SK-N-SH (cell line): ENCODE results near the gene SNAP29. TPM values are rescaled to one million over a fixed set of nuclear protein-coding genes. Genes with fewer than 3 reads are reported as not detected.

ENCODE experiments used
- CTCF ChIA-PET: fragments of 300-600, 350-600 bp; formaldehyde crosslinking; extraction: SDS; loops from one replicate; lab custom pipeline; 2021; lab: Yijun Ruan, JAX
- POLR2A ChIA-PET: fragments of 350-600 bp; sonication (Branson Sonifier 250); formaldehyde crosslinking; extraction: SDS; loops from one replicate; lab custom pipeline; 2020; ENCODE audit warnings: antibody characterized with exemption, inconsistent platforms; lab: Yijun Ruan, JAX
- DNase-seq: peaks from one replicate; pipeline ENCODE4 v3.0.0; 2012
- H2AFZ ChIP-seq: fragments of 200-600 bp; sonication (generic); 2 replicates; pipeline ENCODE4 v1.8.1; 2016; ENCODE audit warnings: antibody characterized with exemption, mild to moderate bottlenecking, low read depth
- H3F3A ChIP-seq: fragments of 200-600 bp; sonication (generic); replicated peaks from 2 replicates; pipeline ENCODE3; 2016; ENCODE audit warnings: antibody characterized with exemption, mild to moderate bottlenecking; ENCODE audit not compliant: insufficient read depth
- H3K27ac ChIP-seq, 2 experiments: fragments of 200-500 bp in 1 of 2; fragments of 200-600 bp in 1 of 2; sonication (Bioruptor generic) in 1 of 2; sonication (generic), shearing (Covaris generic) in 1 of 2; 2 replicates each; pipeline versions ENCODE4 v1.5.1 to v1.6.1; 2014 to 2016; ENCODE audit warnings: low read depth in 2 of 2, inconsistent platforms in 1 of 2, low read length in 1 of 2, mild to moderate bottlenecking in 1 of 2, mixed read lengths in 1 of 2
- H3K27me3 ChIP-seq: fragments of 200-600 bp; sonication (generic), shearing (Covaris generic); 2 replicates; pipeline ENCODE4 v1.6.1; 2016; ENCODE audit warnings: mixed run types; ENCODE audit not compliant: insufficient read depth
- H3K36me3 ChIP-seq, 2 experiments: fragments of 200-500 bp in 1 of 2; fragments of 200-600 bp in 1 of 2; sonication (Bioruptor generic) in 1 of 2; sonication (generic) in 1 of 2; replicated peaks in 1 of 2; 2 replicates each; pipeline versions ENCODE3 to v1.5.1; 2014 to 2016; ENCODE audit warnings: low read length in 1 of 2, mild to moderate bottlenecking in 1 of 2; ENCODE audit not compliant: insufficient read depth in 2 of 2, control insufficient read depth in 1 of 2
- H3K4me1 ChIP-seq, 2 experiments: fragments of 200-500 bp in 1 of 2; fragments of 200-600 bp in 1 of 2; sonication (Bioruptor generic) in 1 of 2; sonication (generic), shearing (Covaris generic) in 1 of 2; 2 replicates each; pipeline versions ENCODE4 v1.5.1 to v1.6.1; 2014 to 2016; ENCODE audit warnings: low read depth in 1 of 2, low read length in 1 of 2, mixed run types in 1 of 2; ENCODE audit not compliant: insufficient read depth in 2 of 2, control insufficient read depth in 1 of 2
- H3K4me2 ChIP-seq: fragments of 200-600 bp; sonication (generic), shearing (Covaris generic); 2 replicates; pipeline ENCODE4 v1.6.1; 2017; ENCODE audit warnings: mixed run types
- H3K4me3 ChIP-seq, 2 experiments: fragments of 200-500 bp in 1 of 2; fragments of 200-600 bp in 1 of 2; sonication (Bioruptor generic) in 1 of 2; sonication (generic), shearing (Covaris generic) in 1 of 2; 2 replicates each; pipeline versions ENCODE4 v1.5.1 to v1.8.1; 2014 to 2016; ENCODE audit warnings: low read depth in 2 of 2, inconsistent platforms in 1 of 2, low read length in 1 of 2, mild to moderate bottlenecking in 1 of 2, mixed read lengths in 1 of 2, moderate library complexity in 1 of 2
- H3K79me2 ChIP-seq: fragments of 200-600 bp; sonication (generic); 2 replicates; pipeline ENCODE4 v1.8.1; 2017; ENCODE audit warnings: mild to moderate bottlenecking; ENCODE audit not compliant: insufficient read depth
- H3K9ac ChIP-seq: fragments of 200-600 bp; sonication (generic); 2 replicates; pipeline ENCODE4 v1.6.1; 2017; ENCODE audit warnings: mixed run types
- H3K9me2 ChIP-seq: fragments of 200-600 bp; sonication (generic); 2 replicates; pipeline ENCODE4 v1.6.1; 2017; ENCODE audit warnings: mixed run types
- H3K9me3 ChIP-seq: fragments of 200-600 bp; sonication (generic); 2 replicates; pipeline ENCODE4 v1.6.1; 2017; ENCODE audit warnings: mixed run types, mild to moderate bottlenecking, moderate library complexity
- H4K20me1 ChIP-seq: fragments of 200-600 bp; sonication (generic); 2 replicates; pipeline ENCODE4 v1.6.1; 2017; ENCODE audit warnings: mild to moderate bottlenecking, mixed run types; ENCODE audit not compliant: insufficient read depth
- FOXJ3 ChIP-seq: sonication (generic); formaldehyde crosslinking; IDR thresholded peaks from 2 replicates; pipeline ENCODE4 v1.5.1; 2020; ENCODE audit warnings: mild to moderate bottlenecking, missing genetic modification reagents
- FOXM1 ChIP-seq: IDR thresholded peaks from 2 replicates; pipeline ENCODE4 v1.4.0; 2012; ENCODE audit warnings: low read depth, mild to moderate bottlenecking
- JUND ChIP-seq: IDR thresholded peaks from 2 replicates; pipeline ENCODE4 v1.4.0; 2012
- MXI1 ChIP-seq: IDR thresholded peaks from 2 replicates; pipeline ENCODE4 v1.6.1; 2012; ENCODE audit warnings: mild to moderate bottlenecking, low read depth, low read length, improper control_type of control experiment
- RAD21 ChIP-seq: IDR thresholded peaks from 2 replicates; pipeline ENCODE4 v1.6.1; 2012; ENCODE audit warnings: mild to moderate bottlenecking, low read length
- RFX5 ChIP-seq: IDR thresholded peaks from 2 replicates; pipeline ENCODE4 v1.6.1; 2012; ENCODE audit warnings: mild to moderate bottlenecking, improper control_type of control experiment, low read length
- RXRA ChIP-seq: IDR thresholded peaks from 2 replicates; pipeline ENCODE4 v1.4.0; 2012; ENCODE audit warnings: low read depth, mild to moderate bottlenecking, borderline replicate concordance
- SIN3A ChIP-seq: IDR thresholded peaks from 2 replicates; pipeline ENCODE4 v1.6.1; 2012; ENCODE audit warnings: low read depth, mild to moderate bottlenecking, low read length, moderate library complexity, borderline replicate concordance
- TCF12 ChIP-seq: IDR thresholded peaks from 2 replicates; pipeline ENCODE4 v1.4.0; 2012
- TEAD4 ChIP-seq: IDR thresholded peaks from 2 replicates; pipeline ENCODE4 v1.4.0; 2012; ENCODE audit warnings: mild to moderate bottlenecking, borderline replicate concordance; ENCODE audit not compliant: insufficient read depth
- WGBS: methylation state at CpG from one replicate; pipeline ENCODE4 v1.1.6; 2017; ENCODE audit warnings: low lambda C conversion rate; 5-methylcytosine and 5-hydroxymethylcytosine counted together
- polyA plus RNA-seq, 3 experiments: library from polyadenylated mRNA; depleted of rRNA; stranded (reverse); fragments of >200 nt; gene quantifications; 2 replicates each; pipeline ENCODE4 v1.2.3, GENCODE V29; 2012
- TF ChIP-seq, protein P1 (sequence below): fragments of 150-350 bp; IDR thresholded peaks from 2 replicates; pipeline ENCODE4 v1.6.1; 2017; ENCODE audit warnings: antibody characterized with exemption, low read length, low read depth, borderline replicate concordance
- TF ChIP-seq, protein P2 (sequence below): fragments of 150-350 bp; IDR thresholded peaks from 2 replicates; pipeline ENCODE4 v1.6.1; 2016; ENCODE audit warnings: mild to moderate bottlenecking, low read depth, low read length

SNAP29 gene
- polyA plus RNA-seq, 1 of the 3 experiments (the other 2 are of a cell fraction): 37.3 TPM

DNA sequence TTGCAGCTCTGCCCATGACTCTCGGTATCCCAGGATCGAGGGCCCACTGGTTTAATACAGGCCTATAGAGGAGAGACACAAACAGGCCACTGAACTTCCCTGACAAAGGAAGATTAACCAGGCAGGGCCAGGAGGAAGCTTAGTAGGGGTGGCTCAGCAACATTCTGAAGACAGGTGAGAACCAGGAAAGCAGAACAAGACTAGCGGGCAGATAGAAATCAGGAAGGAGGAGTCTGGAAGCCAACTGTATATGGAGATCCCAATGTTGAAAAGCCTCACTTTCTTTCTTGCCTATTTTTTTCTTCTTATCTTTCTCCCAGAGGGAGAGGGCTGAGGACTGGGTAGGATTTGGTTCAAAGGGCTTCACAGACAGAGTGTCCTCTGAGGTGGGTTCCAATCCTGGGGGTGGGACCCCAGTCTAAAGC lies 5.6 kb upstream of the SNAP29 start:
- Histone ChIP-seq H4K20me1 (peaks cover 32% of the 10 kb centered on the region; the same call in 1 of the 2 replicates), H2AFZ (no peak overlapping the region), H3K4me1 (peaks cover 11 to 13% of the 10 kb centered on the region in 2 experiments; a peak in 2 of 4 replicates), H3K27me3 (no peaks in the 10 kb centered on the region), H3K9ac (no peak overlapping the region), H3K9me2 (no peaks in the 10 kb centered on the region), H3K79me2 (peaks cover 92% of the 10 kb centered on the region), H3F3A (peaks cover 15% of the 10 kb centered on the region), H3K27ac (no peak overlapping the region), H3K9me3 (no peaks in the 10 kb centered on the region), H3K4me3 (no peak overlapping the region), H3K36me3 (no peaks in the 10 kb centered on the region), H3K4me2 (no peak overlapping the region)
- POLR2A ChIA-PET: interaction anchor here (1.0 kb wide), 1 partner anchor 18 kb away, joined by 3 read pairs; no protein-coding TSS in a partner anchor
- TF ChIP-seq FOXJ3 (CRISPR knock-in tag): no peak
- TF ChIP-seq SIN3A: no peak
- no peak for TF ChIP-seq RAD21
- no peak for TF ChIP-seq JUND
- TF ChIP-seq, protein P1, sequence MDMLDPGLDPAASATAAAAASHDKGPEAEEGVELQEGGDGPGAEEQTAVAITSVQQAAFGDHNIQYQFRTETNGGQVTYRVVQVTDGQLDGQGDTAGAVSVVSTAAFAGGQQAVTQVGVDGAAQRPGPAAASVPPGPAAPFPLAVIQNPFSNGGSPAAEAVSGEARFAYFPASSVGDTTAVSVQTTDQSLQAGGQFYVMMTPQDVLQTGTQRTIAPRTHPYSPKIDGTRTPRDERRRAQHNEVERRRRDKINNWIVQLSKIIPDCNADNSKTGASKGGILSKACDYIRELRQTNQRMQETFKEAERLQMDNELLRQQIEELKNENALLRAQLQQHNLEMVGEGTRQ: no peak
- TF ChIP-seq, protein P2, sequence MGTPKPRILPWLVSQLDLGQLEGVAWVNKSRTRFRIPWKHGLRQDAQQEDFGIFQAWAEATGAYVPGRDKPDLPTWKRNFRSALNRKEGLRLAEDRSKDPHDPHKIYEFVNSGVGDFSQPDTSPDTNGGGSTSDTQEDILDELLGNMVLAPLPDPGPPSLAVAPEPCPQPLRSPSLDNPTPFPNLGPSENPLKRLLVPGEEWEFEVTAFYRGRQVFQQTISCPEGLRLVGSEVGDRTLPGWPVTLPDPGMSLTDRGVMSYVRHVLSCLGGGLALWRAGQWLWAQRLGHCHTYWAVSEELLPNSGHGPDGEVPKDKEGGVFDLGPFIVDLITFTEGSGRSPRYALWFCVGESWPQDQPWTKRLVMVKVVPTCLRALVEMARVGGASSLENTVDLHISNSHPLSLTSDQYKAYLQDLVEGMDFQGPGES: no peak
- no peak for TF ChIP-seq FOXM1
- no peak for TF ChIP-seq RFX5
- TF ChIP-seq TEAD4: no peak
- TF ChIP-seq TCF12: no peak
- CTCF ChIA-PET: interaction anchor here (1.2 to 5.9 kb wide), 2 partner anchors 14 to 49 kb away, joined by 3 to 26 read pairs; no protein-coding TSS in a partner anchor
- no peak for DNase-seq
- 97% methylated on average over 3 of the region's 3 CpGs for WGBS

DNA sequence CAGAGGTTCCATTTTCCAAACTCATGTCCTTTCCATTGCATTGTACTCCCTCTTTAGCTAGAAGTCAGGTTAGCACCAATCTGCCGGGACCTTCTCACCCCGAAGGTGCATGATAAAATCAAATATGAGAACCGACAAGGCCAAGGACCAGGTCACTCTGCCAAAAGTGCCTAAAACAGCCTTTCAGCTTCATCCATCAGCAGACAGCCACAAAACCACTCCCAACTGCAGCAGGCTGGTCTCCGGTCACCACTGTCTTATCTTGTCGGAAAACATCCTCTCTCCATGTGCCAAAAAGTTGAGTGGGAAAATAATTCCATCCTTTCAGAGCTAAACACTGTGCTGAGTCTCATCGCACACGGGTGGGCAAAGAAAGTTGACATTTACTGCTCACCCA lies 1.6 kb upstream of the SNAP29 start:
- Histone ChIP-seq H3K36me3 (no peaks in the 10 kb centered on the region), H2AFZ (no peak overlapping the region), H3F3A (peaks cover 10% of the 10 kb centered on the region), H3K4me3 (peak overlapping the region; percentile 72 to 88), H3K4me2 (peak overlapping the region; percentile 91), H3K9me2 (no peaks in the 10 kb centered on the region), H3K4me1 (peaks cover 11 to 16% of the 10 kb centered on the region in 2 experiments; a peak in 2 of 4 replicates), H3K9me3 (no peaks in the 10 kb centered on the region), H3K9ac (peak overlapping the region; percentile 74; the same call in 1 of the 2 replicates), H3K79me2 (peaks cover 74% of the 10 kb centered on the region), H4K20me1 (peaks cover 20% of the 10 kb centered on the region; the same call in 1 of the 2 replicates)
- 19% methylated on average over 7 of the region's 7 CpGs for WGBS
- CTCF ChIA-PET: interaction anchor here (1.1 to 2.3 kb wide), 2 partner anchors 14 to 53 kb away, joined by 3 to 8 read pairs; no protein-coding TSS in a partner anchor
- POLR2A ChIA-PET: interaction anchor here (1.4 kb wide), 1 partner anchor 53 kb away, joined by 3 read pairs; no protein-coding TSS in a partner anchor
- DNase-seq: no peak
- TF ChIP-seq MXI1 (peak; percentile 34; the same call in 1 of the 2 replicates), RXRA (no peak)
- TF ChIP-seq, all 33 proteins: peak for 1
- Histone ChIP-seq H3K27me3 (no peaks in the 10 kb centered on the region), H3K27ac (peak overlapping the region; percentile 71 to 73; a peak in 3 of 4 replicates)
